ENCODE results near the gene KRAS. TPM values are rescaled to one million over a fixed set of nuclear protein-coding genes. Genes with fewer than 3 reads are reported as not detected.

Gene KRAS
- total and polyA plus RNA-seq, 2 donors (not counting 3 experiments of a cell fraction or from before 2014, with no cell fraction given) = 9.1 to 22.8 TPM

DNA sequence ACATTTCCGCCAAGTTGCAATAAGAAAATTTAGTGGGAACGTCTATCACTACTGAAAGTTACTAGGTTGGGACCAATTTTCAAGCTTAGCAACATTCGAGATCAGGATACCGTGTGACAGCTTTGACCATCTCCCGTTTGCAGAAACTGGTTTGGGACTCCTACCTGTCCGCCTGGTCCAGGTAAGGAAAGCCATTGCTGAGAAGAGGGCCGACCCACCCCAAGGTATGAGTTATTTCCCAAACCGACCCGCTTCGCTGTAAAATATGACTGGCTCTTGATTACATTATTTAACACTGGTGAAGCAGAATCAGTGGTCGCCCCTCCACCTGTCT, 56.0 kb downstream of the KRAS start:
- TF ChIP-seq FOS (IDR thresholded peaks at IDR 0.05; ENCODE audit: borderline replicate concordance, insufficient read depth, low read length) (no peak), POLR2A (IDR thresholded peaks at IDR 0.05; ENCODE audit: low read depth, low read length) (no peak), GATA2 (IDR thresholded peaks at IDR 0.05; ENCODE audit: insufficient read depth, insufficient read length, low read depth, low read length) (no peak), JUN (IDR thresholded peaks at IDR 0.05; ENCODE audit: borderline replicate concordance, insufficient read depth, insufficient read length, low read depth) (no peak), MYC (IDR thresholded peaks at IDR 0.05; ENCODE audit: low read depth, low read length) (no peak), POLR2AphosphoS5 (IDR thresholded peaks at IDR 0.05; ENCODE audit: insufficient read depth, low read depth, low read length) (no peak), EZH2 (IDR thresholded peaks at IDR 0.05; ENCODE audit: borderline replicate concordance, low read depth, low read length, severe bottlenecking) (no peak)
- TF ChIP-seq, protein P1, sequence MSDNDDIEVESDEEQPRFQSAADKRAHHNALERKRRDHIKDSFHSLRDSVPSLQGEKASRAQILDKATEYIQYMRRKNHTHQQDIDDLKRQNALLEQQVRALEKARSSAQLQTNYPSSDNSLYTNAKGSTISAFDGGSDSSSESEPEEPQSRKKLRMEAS (IDR thresholded peaks at IDR 0.05; ENCODE audit: insufficient read depth, insufficient read length) = no peak
- TF ChIP-seq, protein P2, sequence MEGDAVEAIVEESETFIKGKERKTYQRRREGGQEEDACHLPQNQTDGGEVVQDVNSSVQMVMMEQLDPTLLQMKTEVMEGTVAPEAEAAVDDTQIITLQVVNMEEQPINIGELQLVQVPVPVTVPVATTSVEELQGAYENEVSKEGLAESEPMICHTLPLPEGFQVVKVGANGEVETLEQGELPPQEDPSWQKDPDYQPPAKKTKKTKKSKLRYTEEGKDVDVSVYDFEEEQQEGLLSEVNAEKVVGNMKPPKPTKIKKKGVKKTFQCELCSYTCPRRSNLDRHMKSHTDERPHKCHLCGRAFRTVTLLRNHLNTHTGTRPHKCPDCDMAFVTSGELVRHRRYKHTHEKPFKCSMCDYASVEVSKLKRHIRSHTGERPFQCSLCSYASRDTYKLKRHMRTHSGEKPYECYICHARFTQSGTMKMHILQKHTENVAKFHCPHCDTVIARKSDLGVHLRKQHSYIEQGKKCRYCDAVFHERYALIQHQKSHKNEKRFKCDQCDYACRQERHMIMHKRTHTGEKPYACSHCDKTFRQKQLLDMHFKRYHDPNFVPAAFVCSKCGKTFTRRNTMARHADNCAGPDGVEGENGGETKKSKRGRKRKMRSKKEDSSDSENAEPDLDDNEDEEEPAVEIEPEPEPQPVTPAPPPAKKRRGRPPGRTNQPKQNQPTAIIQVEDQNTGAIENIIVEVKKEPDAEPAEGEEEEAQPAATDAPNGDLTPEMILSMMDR (IDR thresholded peaks at IDR 0.05; ENCODE audit: extremely low read depth in 1 of 2, insufficient read depth in 1 of 2, low read depth in 1 of 2, low read length in 2 of 2) = no peak
- H3K36me3 ChIP-seq (ENCODE audit: control insufficient read depth in 2 of 2, extremely low read depth in 1 of 2, insufficient read depth in 2 of 2, low read length in 2 of 2) = no peaks in the 10 kb centered on the region
- H3K9me1 ChIP-seq (replicated peaks; ENCODE audit: control insufficient read depth, extremely low read depth, insufficient read depth, low read length) = no peaks in the 10 kb centered on the region
- POLR2A ChIA-PET = interaction anchor here (0.6 kb wide), 1 partner anchor 8 kb away, joined by 3 read pairs; no protein-coding TSS in a partner anchor
- H3K4me2 ChIP-seq (ENCODE audit: insufficient read depth, low read length) = peak overlapping the region; percentile 99
- H3K27me3 ChIP-seq (ENCODE audit: control insufficient read depth in 2 of 2, insufficient read depth in 2 of 2, low read length in 2 of 2) = no peaks in the 10 kb centered on the region
- peak overlapping the region; percentile 4 for H3K27ac ChIP-seq (ENCODE audit: insufficient read depth, low read depth, low read length)
- H3K79me2 ChIP-seq (ENCODE audit: control insufficient read depth, insufficient read depth, low read length) = no peaks in the 10 kb centered on the region
- DNase-seq (ENCODE audit: low read depth, low spot score) (no peak), FAIRE-seq (no peak)
- BruUV-seq (replicated peaks) = TSS peak; percentile 71
- H3K4me3 ChIP-seq (replicated peaks in 1 of 3; ENCODE audit: insufficient read depth in 1 of 3, low read depth in 1 of 3, low read length in 3 of 3) = peak overlapping the region in 2 of 3 experiments; percentile 44 to 60
- intact Hi-C loops (cut with micrococcal nuclease) = loop anchor here (1.0 kb wide), 1 partner anchor 56 kb away; the partner anchor contains the start of gene KRAS
- dilution Hi-C loops (cut with MboI; ENCODE audit: extremely low pct_ligation_motif_present, low sequenced_read_pairs) = no loop called here
- H4K20me1 ChIP-seq (replicated peaks; ENCODE audit: control insufficient read depth, extremely low read depth, insufficient read depth, low read length) = no peaks in the 10 kb centered on the region
- H3K4me1 ChIP-seq (ENCODE audit: control insufficient read depth, extremely low read depth, insufficient read depth, low read length) = peaks cover 13% of the 10 kb centered on the region
- CTCF ChIA-PET = interaction anchor here (0.6 to 1.6 kb wide), 5 partner anchors 10 to 203 kb away, joined by 3 to 5 read pairs (median 4); no protein-coding TSS in a partner anchor
- H3K9me3 ChIP-seq (replicated peaks; ENCODE audit: control insufficient read depth, insufficient read depth, low read length) = no peaks in the 10 kb centered on the region
- peak overlapping the region; percentile 55 for H2AFZ ChIP-seq (ENCODE audit: low read depth, low read length)
- peak overlapping the region; percentile 25 for H3K9ac ChIP-seq (replicated peaks; ENCODE audit: extremely low read depth, insufficient read depth, low read length)
